Activated T-cell treated with anti-CD3 and anti-CD28 coated beads, Interleukin-2, amount 50 U/mL, for 48 hours (primary cell): ENCODE data around the gene SCUBE2.
A peak's percentile ranks its signal among the peaks of the same experiment; 100 is the strongest.
"Not testable (repeated sequence)": the region's sequence is repeated elsewhere in the genome, so short reads cannot be mapped to it uniquely, and the experiment has no call there.

Experiments used
- DNase-seq, 2 experiments: peaks; one replicate each; pipeline ENCODE4 v3.0.0-alpha.2; 2020

The SCUBE2 gene

GRCh38 chr11:9103542-9104276 lies 12.3 kb upstream of the SCUBE2 start:
- no peak for DNase-seq

DNA sequence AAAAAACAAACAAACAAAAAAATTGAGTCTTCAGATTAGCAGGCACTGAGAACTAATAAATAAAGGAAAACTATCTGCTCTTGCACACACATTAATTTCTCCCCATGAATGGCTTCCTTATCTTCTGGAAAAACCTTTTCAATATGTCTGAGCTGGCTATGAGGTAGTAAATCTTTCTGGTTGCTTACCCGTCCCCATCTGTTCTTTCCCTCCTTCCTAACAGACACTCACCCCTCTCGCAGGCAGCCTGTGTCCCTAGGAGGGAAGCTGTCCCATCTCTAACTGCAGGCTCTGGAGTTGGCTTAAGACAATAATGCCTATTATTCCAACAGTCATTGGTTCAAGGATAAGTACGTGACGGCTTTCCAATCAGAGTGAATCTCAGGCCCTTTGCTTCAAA lies 8.2 kb upstream of the SCUBE2 start:
- DNase-seq = no peak

DNA sequence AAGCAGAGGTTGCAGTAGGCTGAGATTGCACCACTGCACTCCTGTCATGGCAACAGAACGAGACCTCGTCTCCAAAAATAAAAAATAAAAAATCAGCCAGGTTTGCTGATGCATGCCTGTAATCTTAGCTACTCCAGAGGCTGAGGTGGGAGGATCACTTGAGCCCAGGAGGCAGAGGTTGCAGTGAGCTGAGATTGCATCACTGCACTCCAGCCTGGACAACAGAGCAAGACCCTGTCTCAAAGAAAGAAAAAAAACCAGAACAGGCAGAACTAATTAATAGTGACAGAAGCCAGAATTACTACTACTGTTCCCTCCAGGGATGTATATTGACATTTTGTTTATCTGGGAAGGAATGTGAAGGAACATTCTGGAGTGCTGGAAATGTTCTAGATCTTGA lies 7.1 kb upstream of the SCUBE2 start:
- not testable (repeated sequence) for DNase-seq

GRCh38 chr11:9097186-9097943 lies 6.0 kb upstream of the SCUBE2 start:
- DNase-seq = not testable (repeated sequence)

DNA sequence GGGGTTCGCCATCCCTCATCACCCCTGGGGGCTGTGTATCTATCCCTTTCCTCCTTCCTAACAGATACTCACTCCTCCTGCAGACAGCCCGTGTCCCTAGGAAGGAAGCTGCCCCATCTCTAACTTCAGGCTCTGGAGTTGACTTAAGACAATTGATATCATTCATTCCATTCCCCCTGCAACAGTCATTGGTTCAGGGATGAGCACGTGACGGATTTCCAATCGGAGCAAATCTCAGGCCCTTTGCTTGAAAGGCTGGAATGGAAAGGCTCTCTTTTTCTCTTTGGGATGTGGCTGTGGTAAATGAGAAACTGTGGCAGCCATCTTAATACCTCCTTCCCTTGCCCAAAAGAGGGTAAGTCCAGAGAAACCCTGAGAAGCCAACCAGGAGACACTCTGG lies 5.0 kb upstream of the SCUBE2 start:
- no peak for DNase-seq

GRCh38 chr11:9095421-9095820 lies 4.0 kb upstream of the SCUBE2 start:
- DNase-seq = peak in 1 of 2 experiments; percentile 39

DNA sequence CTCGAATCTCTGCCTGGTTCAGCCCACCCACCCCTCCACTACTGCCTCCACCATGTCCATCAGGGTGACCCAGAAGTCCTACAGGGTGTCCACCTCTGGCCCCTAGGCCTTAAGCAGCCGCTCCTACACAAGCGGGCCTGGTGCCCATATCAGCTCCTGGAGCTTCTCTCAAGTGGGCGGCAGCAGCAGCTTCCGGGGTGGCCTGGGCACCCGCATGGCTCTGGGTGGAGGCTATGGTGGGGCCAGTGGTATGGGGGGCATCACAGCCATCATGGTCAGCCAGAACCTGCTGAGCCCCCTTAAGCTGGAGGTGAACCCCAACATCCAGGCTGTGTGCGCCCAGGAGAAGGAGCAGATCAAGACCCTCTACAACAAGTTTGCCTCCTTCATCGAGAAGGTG lies 3.0 kb upstream of the SCUBE2 start:
- DNase-seq = no peak

DNA sequence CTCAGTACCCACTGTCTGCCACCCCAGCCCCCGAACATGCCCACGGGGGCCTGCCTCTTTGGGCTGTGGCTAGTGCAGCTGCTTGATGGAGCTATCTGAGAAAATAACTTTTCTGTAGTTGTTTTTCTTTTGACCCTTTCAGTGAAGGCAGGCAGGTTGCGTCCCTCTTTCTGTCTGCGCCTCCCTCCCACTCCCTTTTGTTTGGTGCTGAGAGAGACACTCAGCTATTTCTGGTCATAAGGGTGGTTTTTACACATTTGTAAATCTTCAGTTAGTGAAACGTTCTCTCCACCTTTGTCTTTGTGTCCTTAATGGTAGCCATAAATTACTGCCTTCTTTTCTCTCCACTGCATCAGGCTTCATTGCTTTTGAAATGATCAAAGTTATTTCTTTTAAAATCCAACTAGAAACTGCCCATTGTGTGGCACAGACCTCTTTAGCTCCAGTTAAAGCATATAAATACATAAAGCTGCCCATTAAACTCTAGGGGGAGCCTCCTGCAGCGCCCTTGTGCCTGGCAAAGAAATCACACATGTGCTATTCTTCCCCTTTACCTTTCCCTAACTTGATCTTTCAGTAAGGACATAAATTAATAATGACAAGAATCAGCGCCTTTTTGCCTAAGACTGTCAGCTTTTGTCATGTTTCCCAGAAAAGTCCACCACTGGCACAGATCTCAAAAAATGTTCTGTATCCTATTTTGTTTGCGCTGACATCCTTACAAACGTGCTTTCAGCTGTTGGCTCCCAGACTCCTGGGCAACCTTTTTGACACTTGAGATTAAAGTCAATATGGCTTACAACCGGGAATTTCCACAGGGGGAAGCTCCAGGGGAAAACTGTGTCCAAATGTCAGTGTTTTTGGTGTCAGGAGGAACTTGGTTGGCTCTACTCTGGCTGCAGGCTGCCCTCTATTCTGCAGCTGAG lies 1.7 kb upstream of the SCUBE2 start:
- no peak for DNase-seq

GRCh38 chr11:9092072-9092471 lies 673 bp upstream of the SCUBE2 start:
- no peak for DNase-seq

DNA sequence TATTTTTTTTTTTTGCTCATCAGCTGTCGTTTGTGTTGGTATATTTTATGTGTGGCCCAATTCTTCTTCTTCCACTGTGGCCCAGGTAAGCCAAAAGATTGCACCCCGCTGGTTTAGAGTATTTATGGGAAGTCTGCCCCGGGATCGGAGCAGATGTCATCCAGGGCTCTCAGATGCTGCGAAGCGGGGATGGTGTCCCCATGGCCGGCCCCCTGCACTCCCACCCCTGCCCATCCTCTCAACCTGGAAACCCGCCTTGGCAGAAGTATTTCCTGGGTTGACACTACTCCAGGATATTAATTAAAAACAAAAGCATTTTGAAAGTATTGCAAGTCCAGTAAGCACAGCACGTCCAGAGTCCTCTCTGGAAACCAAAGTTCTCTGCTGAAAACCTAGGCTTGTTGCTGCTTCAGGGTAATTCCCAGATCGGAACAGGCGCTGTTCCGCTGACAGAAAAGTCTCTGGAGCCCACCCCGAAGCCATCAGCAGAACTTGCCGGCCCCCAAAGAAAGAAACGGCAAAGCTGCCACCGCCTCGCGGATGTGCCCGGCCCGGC lies 833 bp downstream of the SCUBE2 start:
- DNase-seq = no peak

DNA sequence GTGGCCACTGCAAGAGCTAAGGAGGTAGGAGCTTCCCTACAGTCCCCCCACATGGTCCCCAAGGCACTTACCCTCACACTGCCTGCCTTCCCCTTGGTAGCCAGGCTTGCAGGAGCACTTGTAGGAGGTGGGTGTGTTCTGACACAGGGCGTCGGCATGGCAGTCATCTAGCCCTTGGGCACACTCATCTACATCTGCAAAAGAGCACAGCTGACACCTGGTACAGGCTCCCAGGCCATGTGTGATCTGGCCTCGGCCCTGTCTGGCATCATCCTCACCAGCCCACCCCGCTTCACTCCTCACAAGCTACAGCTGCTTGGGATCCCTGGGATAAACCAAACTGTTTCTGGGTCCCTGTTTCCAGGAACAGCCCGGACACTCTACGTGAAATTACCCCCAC lies 1.8 kb downstream of the SCUBE2 start:
- no peak for DNase-seq

- no peak for DNase-seq
Measured at GRCh38 chr11:9089061-9089460, 2.3 kb downstream of the SCUBE2 start.

DNA sequence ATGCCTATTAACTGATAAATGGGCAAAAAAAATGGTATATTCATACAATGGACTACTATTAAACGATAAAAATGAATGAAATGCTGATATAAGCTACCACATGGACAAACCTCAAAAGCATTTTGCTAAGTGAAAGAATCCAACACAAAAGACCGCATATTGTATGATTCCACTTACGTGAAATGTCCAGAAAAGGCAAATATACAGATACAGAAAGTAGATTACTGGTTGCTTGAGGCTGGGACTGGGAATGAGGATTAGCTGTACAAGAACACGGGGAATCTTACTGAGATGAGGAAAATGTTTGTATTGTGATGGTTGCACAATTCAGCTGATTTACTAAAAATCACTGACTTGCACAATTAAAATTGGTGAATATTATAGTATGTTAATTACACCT lies 8.8 kb downstream of the SCUBE2 start:
- DNase-seq = no peak

- no peak for DNase-seq
Measured at GRCh38 chr11:9081153-9081552, 10.2 kb downstream of the SCUBE2 start.

GRCh38 chr11:9078113-9079086 lies 13.0 kb downstream of the SCUBE2 start:
- DNase-seq = no peak

- no peak for DNase-seq
Measured at GRCh38 chr11:9077164-9077563, 14.2 kb downstream of the SCUBE2 start.

GRCh38 chr11:9076661-9077060 lies 14.7 kb downstream of the SCUBE2 start:
- no peak for DNase-seq

GRCh38 chr11:9076046-9076445 lies 15.4 kb downstream of the SCUBE2 start:
- DNase-seq = no peak

DNA sequence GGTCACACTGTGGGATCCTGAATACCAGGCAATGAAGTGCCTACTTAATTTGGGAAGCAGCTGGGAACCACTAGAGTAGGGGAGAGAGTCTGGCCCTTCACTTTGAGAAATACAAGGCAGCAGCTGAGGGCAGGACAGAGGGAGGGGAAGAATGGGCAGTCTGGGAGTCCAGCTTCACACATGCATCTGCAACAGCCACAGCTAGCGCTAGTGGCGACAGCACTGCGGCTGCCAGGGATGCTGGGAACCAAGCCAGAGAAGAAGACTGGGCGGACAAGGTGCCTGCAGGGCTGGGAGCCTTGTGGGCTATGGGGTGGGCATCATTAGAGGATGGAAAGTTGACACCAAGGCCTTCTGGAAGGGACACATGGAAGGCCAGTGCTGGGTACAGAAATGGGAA lies 15.8 kb downstream of the SCUBE2 start:
- no peak for DNase-seq

- DNase-seq = no peak
Measured at GRCh38 chr11:9074338-9075029, 16.9 kb downstream of the SCUBE2 start.
